CD4-positive, alpha-beta T cell treated with Interleukin-17A for 1 hour (primary cell): ENCODE data around the gene HAUS7.

Experiments
- DNase-seq: peaks from one replicate; pipeline ENCODE4 v3.0.0-alpha.2; 2020

Gene HAUS7

DNA sequence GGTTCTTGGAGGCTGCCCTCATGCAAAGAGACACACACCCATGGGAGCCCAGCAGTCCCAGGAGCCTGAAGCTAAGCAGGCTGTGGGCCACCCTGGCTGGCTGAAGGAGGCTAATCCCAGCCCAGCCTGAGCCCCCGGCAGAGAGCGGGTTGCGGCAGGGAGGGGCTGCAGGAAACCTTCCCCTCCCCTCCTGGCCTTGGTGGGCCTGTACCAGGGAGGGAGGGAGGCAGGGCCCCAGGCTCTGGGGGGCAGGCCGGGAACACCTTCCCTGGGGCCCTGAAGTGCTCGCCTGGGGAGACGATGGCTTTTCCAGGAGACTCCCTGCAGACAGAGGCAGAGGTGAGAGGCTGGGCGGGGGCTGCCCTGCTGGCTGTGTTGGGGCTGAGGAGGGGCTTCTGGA is 28.1 kb upstream of the HAUS7 start:
- no peak for DNase-seq

DNA sequence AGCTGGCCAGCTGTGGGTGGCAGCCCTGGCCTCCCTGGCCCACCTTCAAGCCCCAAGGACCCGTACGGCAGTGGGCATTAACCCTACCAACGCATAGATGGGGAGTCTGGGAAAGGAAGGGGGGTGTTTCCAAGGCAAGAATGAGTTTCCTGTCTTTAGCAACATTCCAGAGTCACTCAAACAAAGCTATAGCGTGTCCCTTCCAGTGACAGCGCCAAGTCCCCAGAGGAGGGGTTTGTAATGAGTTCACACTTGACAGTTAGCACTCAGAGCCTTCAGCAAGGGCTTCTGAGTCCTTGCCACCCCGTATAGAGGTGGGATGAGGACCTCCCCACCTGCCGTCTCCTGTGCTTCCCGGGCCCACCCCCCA is 26.2 kb upstream of the HAUS7 start:
- no peak for DNase-seq

- no peak for DNase-seq
These were observed 25.7 kb upstream of the HAUS7 start for GRCh38 chrX:153495903-153496589.

DNA sequence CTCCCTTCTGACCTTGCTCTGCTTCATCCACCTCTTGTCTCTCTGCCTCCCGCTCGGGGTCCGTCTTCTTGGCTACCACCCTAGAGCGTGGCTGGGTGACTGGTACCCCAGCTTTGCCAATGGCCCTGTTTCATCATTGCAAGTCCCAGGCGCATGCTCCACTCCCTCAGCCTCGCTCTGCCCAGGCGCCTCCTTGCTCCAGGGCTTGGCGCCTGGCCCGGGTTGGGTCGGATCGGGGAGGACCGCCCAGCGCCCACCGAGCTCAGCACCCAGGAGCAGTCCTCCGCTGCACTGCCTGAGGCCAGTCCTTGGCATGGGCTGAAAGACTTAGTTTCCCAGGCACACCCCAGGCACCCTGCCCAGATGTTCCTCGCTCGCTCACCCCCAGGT is 25.0 kb upstream of the HAUS7 start:
- no peak for DNase-seq

DNA sequence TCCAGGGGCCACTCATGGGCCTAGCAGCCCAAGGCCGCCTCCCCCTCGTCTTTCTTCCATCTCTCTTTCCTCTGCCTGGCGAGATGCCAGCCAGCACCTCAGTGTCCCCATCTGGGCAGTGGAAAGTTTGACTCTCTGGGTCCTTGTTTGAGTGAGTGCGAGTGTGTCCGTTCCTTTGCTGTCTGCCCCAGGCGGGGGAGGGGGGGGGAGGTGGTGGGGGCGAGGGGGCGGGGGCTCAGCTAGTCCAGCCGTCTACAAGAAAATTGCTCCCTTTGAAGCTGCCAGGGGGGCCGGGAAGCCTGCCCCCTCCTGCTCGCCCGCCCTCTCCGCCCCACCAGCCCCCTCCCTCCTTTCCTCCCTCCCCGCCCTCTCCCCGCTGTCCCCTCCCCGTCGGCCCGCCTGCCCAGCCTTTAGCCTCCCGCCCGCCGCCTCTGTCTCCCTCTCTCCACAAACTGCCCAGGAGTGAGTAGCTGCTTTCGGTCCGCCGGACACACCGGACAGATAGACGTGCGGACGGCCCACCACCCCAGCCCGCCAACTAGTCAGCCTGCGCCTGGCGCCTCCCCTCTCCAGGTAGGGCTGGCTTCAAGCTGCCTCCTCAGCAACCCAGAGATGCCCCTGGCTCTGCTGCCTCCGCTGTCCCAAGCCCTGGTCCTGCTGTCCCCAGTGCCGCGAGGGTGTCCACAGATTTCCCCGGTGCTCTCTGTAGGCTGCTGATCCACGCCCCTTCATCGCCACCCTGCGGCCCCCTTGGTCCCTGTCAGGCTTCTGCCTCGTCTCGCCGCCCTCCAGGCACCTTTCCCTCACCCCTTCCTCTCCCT is 24.4 kb upstream of the HAUS7 start, which contains the start of gene BGN:
BGN (plus strand) TSS at position 440 of the 821 bp plus-strand sequence. CDS start 9,652 bp downstream, outside the sequence.
- DNase-seq = no peak

DNA sequence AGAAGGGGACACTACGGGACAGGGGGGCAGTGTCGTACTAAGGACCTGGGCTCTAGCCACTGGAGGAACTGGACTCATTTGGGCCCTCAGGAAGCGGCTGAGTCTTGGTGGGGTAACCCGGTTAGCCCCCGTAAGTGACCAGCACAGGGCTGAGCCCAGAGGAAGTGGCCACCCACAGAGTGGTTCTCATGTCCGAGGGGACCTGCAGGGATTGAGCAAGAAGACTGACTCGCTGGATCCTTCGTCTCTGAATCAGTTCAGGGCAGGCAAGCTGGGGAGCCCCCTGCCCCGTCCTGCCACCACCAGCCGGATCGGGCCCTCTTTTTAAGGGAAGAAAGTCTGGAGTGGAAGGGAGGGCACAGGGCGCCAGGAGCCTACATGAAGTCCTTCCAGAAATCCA is 23.7 kb upstream of the HAUS7 start:
- DNase-seq = no peak

DNA sequence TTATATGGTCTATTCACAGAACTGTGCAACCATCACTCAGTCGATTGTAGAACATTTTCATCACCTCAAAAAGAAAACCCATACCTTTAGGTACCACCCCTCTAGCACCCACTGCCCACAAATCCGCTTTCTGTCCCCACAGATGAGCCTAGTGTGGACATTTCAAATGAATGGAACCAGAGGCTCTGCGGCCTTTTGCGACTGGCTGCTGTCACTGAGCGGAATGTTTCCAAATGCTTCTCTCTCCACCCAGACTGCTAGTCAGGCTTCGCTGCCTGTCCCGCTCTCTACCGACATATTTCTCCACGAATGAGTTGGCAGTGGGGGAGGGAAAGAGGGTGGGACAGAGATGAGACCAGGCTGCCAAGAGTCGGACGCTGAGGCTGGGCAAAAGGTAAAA is 22.7 kb upstream of the HAUS7 start:
- DNase-seq = no peak

DNA sequence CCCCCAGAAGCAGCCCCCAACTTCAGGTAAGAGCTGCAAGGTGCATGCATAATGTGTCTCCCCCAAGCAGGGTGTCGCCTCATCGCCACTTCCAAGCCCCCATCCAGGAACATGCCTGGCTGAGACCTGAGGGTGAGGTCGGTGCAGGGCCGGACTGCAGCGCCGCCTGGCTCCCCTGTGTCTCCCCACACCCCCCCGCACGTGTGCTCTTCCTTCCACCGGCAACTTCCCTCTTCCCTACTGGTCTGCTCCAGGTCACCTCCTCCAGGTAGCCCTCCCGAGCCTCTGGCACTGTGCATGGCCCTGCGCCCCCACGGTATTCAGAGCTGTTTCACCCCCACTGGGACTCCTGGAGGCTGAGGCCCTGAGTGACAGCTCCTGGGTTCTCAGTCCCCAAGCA is 22.2 kb upstream of the HAUS7 start:
- no peak for DNase-seq

- DNase-seq = no peak
These were observed 21.5 kb upstream of the HAUS7 start for GRCh38 chrX:153491918-153492317.

GRCh38 chrX:153491351-153491914 is 21.1 kb upstream of the HAUS7 start:
- DNase-seq = no peak

DNA sequence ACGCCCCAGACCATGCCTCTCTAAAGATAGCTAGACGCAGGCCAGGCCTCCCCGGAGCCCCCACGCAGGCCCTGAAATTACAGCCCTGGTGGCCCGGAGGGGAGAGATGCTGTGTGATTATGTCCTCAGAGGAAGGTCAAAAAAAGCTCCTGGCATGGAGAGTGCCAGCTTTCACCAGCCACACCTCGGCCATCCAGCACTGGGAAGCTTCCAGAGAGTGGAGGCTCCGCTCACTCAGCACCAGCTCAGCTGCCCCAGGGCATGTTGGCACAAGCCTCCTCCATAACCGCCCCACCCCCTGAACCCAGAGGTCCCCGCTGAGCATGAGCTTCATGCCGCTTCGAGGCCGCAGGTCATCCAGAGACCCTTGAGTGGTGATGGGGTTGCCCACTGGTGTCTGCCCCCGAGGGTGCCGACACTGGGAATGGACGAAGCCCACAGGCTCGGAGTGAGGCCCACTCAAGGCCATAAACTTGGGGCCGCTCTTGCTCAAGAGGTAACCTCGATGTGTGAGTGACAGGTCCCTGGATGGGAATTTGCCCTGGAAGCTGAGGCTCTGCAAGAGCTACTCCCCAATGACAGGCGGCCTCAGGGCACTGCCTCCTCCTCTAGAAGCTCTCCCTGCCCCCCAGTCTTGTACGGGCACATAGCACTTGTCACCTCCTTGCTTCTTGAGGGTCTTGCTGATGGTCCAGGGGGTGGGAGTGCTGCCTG is 20.0 kb upstream of the HAUS7 start:
- no peak for DNase-seq

DNA sequence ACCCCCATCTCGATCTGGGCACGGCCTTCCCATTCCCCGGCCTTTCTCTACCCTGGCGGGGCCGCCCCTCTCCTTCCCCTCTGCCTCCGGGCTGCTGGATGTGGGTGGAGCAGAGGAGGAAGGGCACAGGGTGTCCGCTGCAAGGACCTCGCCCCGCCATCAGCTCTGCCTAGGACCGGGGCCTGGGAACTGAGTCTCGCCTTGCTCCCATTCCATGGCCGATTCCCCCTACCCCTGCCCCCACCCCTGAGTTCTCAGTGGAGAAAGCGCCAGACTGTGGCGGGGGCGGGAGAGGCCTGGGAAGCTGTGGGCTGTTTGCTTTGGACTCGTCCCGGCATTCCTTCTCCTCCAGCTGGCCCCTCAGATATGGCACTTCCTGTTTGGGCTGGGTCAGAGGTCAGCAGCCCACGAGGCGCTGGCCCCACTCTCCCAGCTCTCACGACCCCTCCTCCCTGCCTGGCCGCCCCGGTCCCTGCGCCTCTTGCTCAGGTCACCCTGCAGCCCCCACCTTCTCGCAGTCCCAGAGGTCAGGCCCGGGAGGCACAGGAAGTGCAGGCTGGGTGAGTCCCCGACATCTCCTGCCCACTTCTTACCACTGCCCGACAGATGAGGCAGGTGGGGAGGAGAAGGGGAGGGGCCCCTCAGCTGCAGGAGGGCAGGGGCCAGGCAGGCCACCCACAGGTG is 18.0 kb upstream of the HAUS7 start:
- no peak for DNase-seq

DNA sequence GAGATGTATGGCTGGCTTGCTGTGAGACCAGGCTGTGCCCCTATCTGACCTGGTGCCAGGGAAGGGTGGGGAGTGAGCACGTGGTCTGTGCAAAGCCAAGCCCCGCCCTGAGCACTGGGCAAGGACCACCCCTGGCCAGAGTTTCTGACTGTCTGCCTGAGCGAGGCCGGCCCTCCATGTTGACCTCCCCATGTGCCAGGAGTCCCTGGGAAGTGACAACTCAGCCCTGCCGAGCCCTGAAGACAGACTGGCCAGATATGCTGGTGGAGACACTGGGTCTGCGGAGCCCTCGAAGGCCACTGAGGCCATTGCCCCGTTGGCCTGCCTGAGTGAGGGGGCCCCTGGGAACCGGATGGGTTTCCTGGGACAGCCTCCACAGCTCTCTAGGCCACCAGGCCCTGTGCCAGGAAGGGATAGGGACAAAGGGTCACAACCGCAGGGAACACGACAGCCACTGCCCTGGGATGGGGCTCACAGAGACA is 17.3 kb upstream of the HAUS7 start:
- no peak for DNase-seq

DNA sequence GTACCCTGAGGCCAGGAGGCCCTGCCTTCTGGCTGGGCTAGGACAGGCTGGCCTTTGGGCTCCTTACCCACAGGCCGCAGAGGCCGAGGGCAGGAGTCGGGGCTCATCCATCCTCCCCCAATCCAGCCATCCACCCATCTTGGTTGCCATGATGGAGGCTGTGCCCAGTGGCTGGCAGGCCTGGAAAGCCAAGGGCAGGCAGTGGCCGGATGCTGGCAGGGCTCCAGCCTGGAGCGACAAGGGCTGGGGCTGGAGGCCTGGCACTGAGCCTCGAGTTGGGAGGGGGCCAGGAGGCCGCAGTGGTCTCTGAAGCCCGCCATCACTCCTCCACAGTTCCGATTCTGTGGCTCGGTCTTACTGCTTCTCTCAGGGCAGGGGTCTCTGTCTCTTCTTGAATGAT is 15.8 kb upstream of the HAUS7 start:
- no peak for DNase-seq

GRCh38 chrX:153485396-153486080 is 15.2 kb upstream of the HAUS7 start:
- no peak for DNase-seq

- no peak for DNase-seq
These were observed 12.1 kb upstream of the HAUS7 start for GRCh38 chrX:153482376-153483015.

DNA sequence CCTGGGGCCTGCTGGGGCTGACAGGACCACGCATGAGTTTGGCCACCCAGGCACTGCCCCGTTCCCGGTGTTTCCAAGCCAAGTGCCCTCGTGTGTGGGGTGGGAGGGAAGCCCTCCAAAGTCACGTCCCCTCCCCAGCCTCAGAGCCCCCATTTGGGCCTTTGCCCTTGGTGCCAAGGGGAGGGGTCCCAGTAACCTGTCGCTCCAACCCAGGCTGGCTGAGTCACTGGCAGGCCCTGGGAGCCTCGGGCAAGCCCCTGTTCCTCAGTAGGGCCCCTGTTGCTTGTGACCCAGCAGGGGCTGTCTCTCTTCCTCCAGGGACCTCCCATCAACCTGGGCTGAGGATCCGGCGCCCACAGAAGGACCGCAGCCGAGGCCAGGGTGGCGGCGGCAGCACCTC is 10.7 kb upstream of the HAUS7 start:
- DNase-seq = no peak

GRCh38 chrX:153478746-153479145 is 8.4 kb upstream of the HAUS7 start:
- DNase-seq = no peak

DNA sequence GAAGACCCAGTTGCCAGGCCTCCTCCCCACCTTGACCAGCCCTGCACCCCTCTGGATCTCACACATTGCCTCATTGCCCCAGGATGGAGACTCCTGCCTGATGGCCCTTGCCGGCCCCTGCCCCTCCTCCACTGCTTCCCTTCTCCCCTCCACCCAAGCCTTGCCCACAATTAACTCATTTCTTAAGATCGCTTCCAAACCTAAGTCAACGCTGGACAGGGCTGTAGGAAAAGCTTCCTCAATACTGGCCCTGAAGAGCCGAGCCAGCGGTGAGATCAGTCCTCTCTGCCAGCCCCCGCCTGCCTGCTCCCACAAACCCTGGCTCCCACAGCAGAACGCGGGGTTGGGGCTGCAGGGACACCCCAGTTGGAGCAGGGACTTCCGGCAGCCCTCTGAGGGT is 7.5 kb upstream of the HAUS7 start:
- DNase-seq = no peak

GRCh38 chrX:153477364-153477857 is 7.0 kb upstream of the HAUS7 start:
- no peak for DNase-seq

DNA sequence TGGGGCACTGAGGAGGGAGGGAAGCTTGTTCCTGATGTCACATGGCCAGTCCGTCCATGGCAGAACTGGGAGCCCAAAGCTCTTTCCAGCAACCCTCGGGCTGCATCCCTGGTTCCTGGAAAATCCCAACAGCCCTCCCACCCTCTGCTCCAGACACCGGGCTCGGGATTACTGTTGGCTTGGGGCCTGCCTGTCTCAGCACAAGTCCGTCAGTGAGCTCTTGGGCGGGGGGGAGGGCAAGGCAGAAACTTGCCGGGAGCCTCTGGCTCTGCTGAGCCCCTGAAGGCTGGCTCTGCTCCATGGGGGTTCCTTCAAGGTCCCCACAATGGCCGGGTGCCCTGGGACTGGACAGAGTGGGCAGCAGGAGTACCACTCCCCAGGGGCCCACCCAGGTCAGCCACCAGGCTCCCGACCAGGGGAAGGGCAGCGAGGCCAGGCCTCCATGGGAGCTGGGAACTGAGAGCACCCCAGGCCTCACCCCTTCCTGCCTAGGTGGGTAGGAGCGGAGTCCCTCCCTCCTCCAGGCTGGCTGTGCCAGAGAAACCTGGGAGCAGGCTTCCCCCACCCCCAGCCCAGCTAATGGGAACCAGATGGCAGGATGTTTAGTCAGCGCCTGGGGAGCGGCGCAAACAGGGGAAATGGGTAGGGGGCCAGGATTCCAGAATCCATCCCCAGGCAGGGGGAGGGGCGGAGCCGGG is 6.4 kb upstream of the HAUS7 start:
- no peak for DNase-seq
